Neural cell (in vitro differentiated cells): Measurements from ENCODE around the gene F12.

ENCODE experiments used
- CTCF ChIP-seq: fragments of 450-650 bp; IDR thresholded peaks from 2 replicates; pipeline ENCODE4 v1.5.1; 2014; ENCODE audit warnings: antibody characterized with exemption, mild to moderate bottlenecking, moderate library complexity; ENCODE audit not compliant: poor library complexity, severe bottlenecking
- EP300 ChIP-seq: fragments of 450-650 bp; conservative IDR thresholded peaks from 2 replicates; pipeline ENCODE4 v1.6.1; 2014; ENCODE audit warnings: antibody characterized with exemption, mild to moderate bottlenecking, moderate library complexity; ENCODE audit not compliant: poor library complexity, severe bottlenecking
- EZH2 ChIP-seq: fragments of 200-600, 300-800 bp; shearing (Covaris generic), sonication (generic); IDR thresholded peaks from 2 replicates; pipeline ENCODE4 v1.6.1; 2014; ENCODE audit warnings: antibody characterized with exemption, low read length, borderline replicate concordance, mild to moderate bottlenecking; ENCODE audit not compliant: insufficient read depth, poor library complexity, severe bottlenecking
- POLR2AphosphoS5 ChIP-seq: IDR thresholded peaks from 2 replicates; pipeline ENCODE4 v1.6.1; 2012
- RAD21 ChIP-seq: fragments of 450-650 bp; conservative IDR thresholded peaks from 2 replicates; pipeline ENCODE4 v1.6.1; 2014; ENCODE audit warnings: antibody characterized with exemption, mild to moderate bottlenecking, moderate library complexity
- TAF1 ChIP-seq: IDR thresholded peaks from 2 replicates; pipeline ENCODE4 v1.6.1; 2012; ENCODE audit warnings: low read depth

- TF ChIP-seq TAF1, result no peak
- no peak for TF ChIP-seq CTCF
- TF ChIP-seq EP300, result no peak
- no peak for TF ChIP-seq RAD21
- TF ChIP-seq POLR2AphosphoS5, result no peak
- no peak for TF ChIP-seq EZH2
These were observed 22.0 kb downstream of the F12 start for GRCh38 chr5:177387405-177387804.
